Caco-2 (cell line): Measurements from ENCODE around the gene VSIG1. TPM values are rescaled to one million over a fixed set of nuclear protein-coding genes. Genes with fewer than 3 reads are reported as not detected.

Experiments
- BruUV-seq: library from RNA; stranded (reverse); fragments of 400-500 nt; replicated peaks from 2 replicates; lab custom pipeline; 2021; lab: Mats Ljungman, UMichigan
- CTCF ChIA-PET: fragments of 300-600 bp; sonication (Branson Sonifier 250); formaldehyde crosslinking; loops from one replicate; lab custom pipeline; 2022; ENCODE audit warnings: antibody characterized with exemption; lab: Charles Lee
- POLR2A ChIA-PET: fragments of 300-600 bp; sonication (Branson Sonifier 250); formaldehyde crosslinking; loops from one replicate; lab custom pipeline; 2022; ENCODE audit warnings: antibody characterized with exemption; lab: Charles Lee
- DNase-seq, 2 experiments: peaks; one replicate each; pipeline versions ENCODE4 v3.0.0 to v3.0.0-alpha.2; 2020 to 2022
- H3K27me3 ChIP-seq: replicated peaks from 2 replicates; pipeline ENCODE4 v1.6.0; 2011; ENCODE audit warnings: low read length; ENCODE audit not compliant: control insufficient read depth, insufficient read depth
- H3K36me3 ChIP-seq: 2 replicates; pipeline ENCODE4 v1.5.1; 2011; ENCODE audit warnings: low read length; ENCODE audit not compliant: control insufficient read depth, insufficient read depth
- H3K4me1 ChIP-seq: fragments of 250-450 bp; sonication (Bioruptor Pico); 2 replicates; pipeline ENCODE4 v1.5.1; 2020; ENCODE audit warnings: mild to moderate bottlenecking
- H3K4me3 ChIP-seq: 2 replicates; pipeline ENCODE4 v1.5.1; 2011; ENCODE audit warnings: low read depth, mild to moderate bottlenecking, control low read depth, low read length
- H3K9me3 ChIP-seq: fragments of 250-450 bp; sonication (Bioruptor Pico); 2 replicates; pipeline ENCODE4 v1.5.1; 2020; ENCODE audit warnings: mild to moderate bottlenecking, moderate library complexity
- H3K27ac Mint-ChIP-seq: one replicate; pipeline ENCODE4 v1.8.0; 2022; ENCODE audit warnings: mixed read lengths; ENCODE audit not compliant: unreplicated experiment
- H3K27me3 Mint-ChIP-seq: one replicate; pipeline ENCODE4 v1.8.0; 2022; ENCODE audit warnings: mixed read lengths; ENCODE audit not compliant: insufficient read depth, unreplicated experiment
- H3K36me3 Mint-ChIP-seq: one replicate; pipeline ENCODE4 v1.8.0; 2022; ENCODE audit warnings: mild to moderate bottlenecking, mixed read lengths; ENCODE audit not compliant: insufficient read depth, unreplicated experiment
- H3K4me1 Mint-ChIP-seq: one replicate; pipeline ENCODE4 v1.8.0; 2022; ENCODE audit warnings: low read depth, mixed read lengths; ENCODE audit not compliant: unreplicated experiment
- H3K4me3 Mint-ChIP-seq: one replicate; pipeline ENCODE4 v1.8.0; 2022; ENCODE audit warnings: mild to moderate bottlenecking, moderate library complexity, mixed read lengths; ENCODE audit not compliant: unreplicated experiment
- H3K9me3 Mint-ChIP-seq: one replicate; pipeline ENCODE4 v1.8.0; 2022; ENCODE audit warnings: mixed read lengths; ENCODE audit not compliant: unreplicated experiment
- CTCF ChIP-seq, 2 experiments: fragments of 200-600 bp in 1 of 2; IDR thresholded peaks; 1 replicate in 1 of 2; 2 replicates in 1 of 2; pipeline versions ENCODE4 v1.5.1 to v1.8.0; 2011 to 2022; ENCODE audit warnings: antibody characterized with exemption in 1 of 2, control low read depth in 1 of 2, inconsistent platforms in 1 of 2, low read depth in 1 of 2, low read length in 1 of 2, mild to moderate bottlenecking in 1 of 2, moderate library complexity in 1 of 2; ENCODE audit not compliant: insufficient read depth in 1 of 2, severe bottlenecking in 1 of 2, unreplicated experiment in 1 of 2
- intact Hi-C: fragments of 100-400 bp; cut with micrococcal nuclease; formaldehyde crosslinking; loops from one replicate; pipeline ENCODE4 v1.10.0; 2022; ENCODE audit not compliant: unreplicated experiment
- total RNA-seq: library from RNA; stranded (reverse); gene quantifications from 2 replicates; pipeline ENCODE4 v1.2.3, GENCODE V29; 2022

VSIG1 gene
- total RNA-seq, 1 experiment from 2014 or later = not detected

GRCh38 chrX:108020631-108021030, 24.2 kb upstream of the VSIG1 start:
- peak in 1 of 2 experiments; percentile 11 for DNase-seq
- peak; percentile 28 to 34 for TF ChIP-seq CTCF (IDR thresholded peaks at IDR 0.05; ENCODE audit: insufficient read depth in 1 of 2, low read depth in 1 of 2, low read length in 1 of 2, severe bottlenecking in 1 of 2, unreplicated experiment in 1 of 2)
- H3K36me3 ChIP-seq = no peaks in the 10 kb centered on the region
- no peaks in the 10 kb centered on the region for H3K9me3 ChIP-seq
- POLR2A ChIA-PET = interaction anchor here (0.6 kb wide), 1 partner anchor 1954 kb away, joined by 4 read pairs; no protein-coding TSS in a partner anchor
- no TSS peak for BruUV-seq
- Mint-ChIP-seq H3K9me3 (no peaks in the 10 kb centered on the region), H3K4me3 (no peak overlapping the region), H3K36me3 (no peaks in the 10 kb centered on the region), H3K27me3 (no peaks in the 10 kb centered on the region), H3K27ac (no peak overlapping the region), H3K4me1 (no peaks in the 10 kb centered on the region)
- H3K4me3 ChIP-seq = no peak overlapping the region
- CTCF ChIA-PET = interaction anchor here (1.0 to 1.1 kb wide), 2 partner anchors 50 to 62 kb away, joined by 3 read pairs; no protein-coding TSS in a partner anchor
- intact Hi-C loops = loop anchor here (1.0 kb wide), 1 partner anchor 52 kb away; no protein-coding TSS in a partner anchor
- no peaks in the 10 kb centered on the region for H3K4me1 ChIP-seq
- H3K27me3 ChIP-seq = no peaks in the 10 kb centered on the region

- Histone ChIP-seq H3K36me3 (no peaks in the 10 kb centered on the region), H3K4me3 (no peak overlapping the region), H3K9me3 (no peaks in the 10 kb centered on the region), H3K4me1 (no peaks in the 10 kb centered on the region), H3K27me3 (no peaks in the 10 kb centered on the region)
- ChIA-PET POLR2A (no interaction called here), CTCF (no interaction called here)
- Mint-ChIP-seq H3K27me3 (no peaks in the 10 kb centered on the region), H3K36me3 (no peaks in the 10 kb centered on the region), H3K4me3 (no peak overlapping the region), H3K4me1 (no peaks in the 10 kb centered on the region), H3K9me3 (no peaks in the 10 kb centered on the region), H3K27ac (no peak overlapping the region)
- no peak for DNase-seq
- intact Hi-C loops = no loop called here
- TF ChIP-seq CTCF (IDR thresholded peaks at IDR 0.05; ENCODE audit: insufficient read depth in 1 of 2, low read depth in 1 of 2, low read length in 1 of 2, severe bottlenecking in 1 of 2, unreplicated experiment in 1 of 2) = no peak
- BruUV-seq = no TSS peak
Observed at GRCh38 chrX:108022491-108023089, 22.3 kb upstream of the VSIG1 start.

GRCh38 chrX:108025376-108025775, 19.5 kb upstream of the VSIG1 start:
- Histone ChIP-seq H3K9me3 (no peaks in the 10 kb centered on the region), H3K4me3 (no peak overlapping the region), H3K36me3 (no peaks in the 10 kb centered on the region), H3K27me3 (no peaks in the 10 kb centered on the region), H3K4me1 (no peaks in the 10 kb centered on the region)
- no peak overlapping the region for H3K27ac Mint-ChIP-seq
- no peaks in the 10 kb centered on the region for H3K27me3 Mint-ChIP-seq
- H3K36me3 Mint-ChIP-seq = no peaks in the 10 kb centered on the region
- H3K4me1 Mint-ChIP-seq = peaks cover 6% of the 10 kb centered on the region
- DNase-seq = no peak
- CTCF ChIA-PET = no interaction called here
- TF ChIP-seq CTCF (IDR thresholded peaks at IDR 0.05; ENCODE audit: insufficient read depth in 1 of 2, low read depth in 1 of 2, low read length in 1 of 2, severe bottlenecking in 1 of 2, unreplicated experiment in 1 of 2) = no peak
- H3K4me3 Mint-ChIP-seq = no peak overlapping the region
- POLR2A ChIA-PET = no interaction called here
- no TSS peak for BruUV-seq
- H3K9me3 Mint-ChIP-seq = peaks cover 9% of the 10 kb centered on the region
- intact Hi-C loops = no loop called here
